Measurements from ENCODE around the gene RBM6. TPM values are rescaled to one million over a fixed set of nuclear protein-coding genes. Genes with fewer than 3 reads are reported as not detected.

Gene RBM6
- total and polyA plus RNA-seq, 9 of the 15 experiments (the other 6 are each of a cell fraction or from before 2014, with no cell fraction given), result 19.9 to 82.2 (median 57.8) TPM

DNA sequence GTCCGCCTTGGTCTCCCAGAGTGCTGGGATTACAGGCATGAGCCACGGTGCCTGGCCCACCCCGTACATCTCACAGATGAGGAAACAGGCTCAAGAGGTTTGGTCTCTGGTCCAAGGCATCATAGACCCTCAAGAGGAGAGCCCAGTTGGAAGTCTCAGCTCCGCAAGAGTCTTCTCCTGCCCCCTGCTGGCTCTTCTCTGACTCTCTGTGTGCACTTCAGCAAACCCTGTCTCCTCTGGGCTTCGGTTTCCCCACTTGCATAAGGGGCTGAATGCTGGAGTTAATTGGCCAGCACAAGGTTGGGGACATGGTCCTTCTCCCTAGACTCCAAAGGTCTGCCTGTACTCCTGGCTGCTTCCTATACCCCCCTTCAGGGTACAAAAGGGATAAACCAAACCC is 40.1 kb upstream of the RBM6 start:
- no peak overlapping the region for H2AFZ ChIP-seq (ENCODE audit: low read depth, low read length)
- ATAC-seq (peak; percentile 36), DNase-seq (ENCODE audit: extremely low read depth in 1 of 4, low spot score in 3 of 4) (peak in 3 of 4 experiments; percentile 27 to 62 (median 40)), FAIRE-seq (no peak)
- intact Hi-C loops (cut with micrococcal nuclease) (loop anchor here (10.0 kb wide), 1 partner anchor 345 kb away; the partner anchor contains the start of gene BSN), in situ Hi-C loops (cut with MboI) (no loop called here)
- BruUV-seq (replicated peaks), result no TSS peak
- CTCF ChIA-PET (ENCODE audit: low intra/inter-chr PET ratio), result no interaction called here
- no peaks in the 10 kb centered on the region for H4K20me1 ChIP-seq (replicated peaks; ENCODE audit: control insufficient read depth, insufficient read depth, low read length)
- no peak overlapping the region; the same call in 1 of the 2 replicates for H3K4me2 ChIP-seq (ENCODE audit: insufficient read depth, low read length)
- 47% methylated on average over 4 of the region's 5 CpGs for WGBS (ENCODE audit: insufficient coverage, low coverage, missing lambda C conversion rate)
- H3K27ac ChIP-seq (ENCODE audit: extremely low read depth, low read depth, low read length), result no peak overlapping the region
- H3K4me3 ChIP-seq, result no peak overlapping the region
- H3K9ac ChIP-seq (ENCODE audit: insufficient read depth in 1 of 2, low read depth in 2 of 2, low read length in 2 of 2), result 0 out of 4 replicates have a peak overlapping the region, but pooled peaks of 1 of the 2 experiments have one; percentile 48
- H3K79me2 ChIP-seq (ENCODE audit: control insufficient read depth, insufficient read depth, low read length), result peaks cover 16% of the 10 kb centered on the region
- H3K9me3 ChIP-seq (replicated peaks; ENCODE audit: control insufficient read depth, insufficient read depth, low read depth, low read length), result no peaks in the 10 kb centered on the region
- H3K4me1 ChIP-seq (replicated peaks in 1 of 2; ENCODE audit: control insufficient read depth in 2 of 2, insufficient read depth in 2 of 2, low read length in 2 of 2), result peaks cover 9 to 41% of the 10 kb centered on the region in 2 experiments; a peak in 4 of 5 replicates
- H3K36me3 ChIP-seq (ENCODE audit: control insufficient read depth, insufficient read depth, low read length), result peaks cover 4% of the 10 kb centered on the region; the same call in 1 of the 3 replicates
- H3K9me1 ChIP-seq (ENCODE audit: control insufficient read depth, insufficient read depth, low read length), result no peaks in the 10 kb centered on the region
- H3K27me3 ChIP-seq (ENCODE audit: control insufficient read depth in 2 of 2, insufficient read depth in 2 of 2, low read length in 2 of 2), result no peaks in the 10 kb centered on the region
- POLR2A ChIA-PET, result interaction anchor here (0.6 to 1.3 kb wide), 4 partner anchors 9 to 304 kb away, joined by 3 to 4 read pairs (median 4); no protein-coding TSS in a partner anchor
- TF ChIP-seq, protein P1, sequence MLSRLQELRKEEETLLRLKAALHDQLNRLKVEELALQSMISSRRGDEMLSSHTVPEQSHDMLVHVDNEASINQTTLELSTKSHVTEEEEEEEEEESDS (CRISPR knock-in tag; IDR thresholded peaks at IDR 0.05), result no peak
- TF ChIP-seq ARID2 (IDR thresholded peaks at IDR 0.05) (no peak), CXXC5 (CRISPR knock-in tag; IDR thresholded peaks at IDR 0.05) (no peak), RAD21 (CRISPR knock-in tag; conservative IDR thresholded peaks at IDR 0.05 in 1 of 2, IDR thresholded peaks at IDR 0.05 in 1 of 2) (peak in 1 of 2 experiments; percentile 53; a peak in 2 of 4 replicates), LEF1 (IDR thresholded peaks at IDR 0.05) (no peak)
- TF ChIP-seq, protein P2, sequence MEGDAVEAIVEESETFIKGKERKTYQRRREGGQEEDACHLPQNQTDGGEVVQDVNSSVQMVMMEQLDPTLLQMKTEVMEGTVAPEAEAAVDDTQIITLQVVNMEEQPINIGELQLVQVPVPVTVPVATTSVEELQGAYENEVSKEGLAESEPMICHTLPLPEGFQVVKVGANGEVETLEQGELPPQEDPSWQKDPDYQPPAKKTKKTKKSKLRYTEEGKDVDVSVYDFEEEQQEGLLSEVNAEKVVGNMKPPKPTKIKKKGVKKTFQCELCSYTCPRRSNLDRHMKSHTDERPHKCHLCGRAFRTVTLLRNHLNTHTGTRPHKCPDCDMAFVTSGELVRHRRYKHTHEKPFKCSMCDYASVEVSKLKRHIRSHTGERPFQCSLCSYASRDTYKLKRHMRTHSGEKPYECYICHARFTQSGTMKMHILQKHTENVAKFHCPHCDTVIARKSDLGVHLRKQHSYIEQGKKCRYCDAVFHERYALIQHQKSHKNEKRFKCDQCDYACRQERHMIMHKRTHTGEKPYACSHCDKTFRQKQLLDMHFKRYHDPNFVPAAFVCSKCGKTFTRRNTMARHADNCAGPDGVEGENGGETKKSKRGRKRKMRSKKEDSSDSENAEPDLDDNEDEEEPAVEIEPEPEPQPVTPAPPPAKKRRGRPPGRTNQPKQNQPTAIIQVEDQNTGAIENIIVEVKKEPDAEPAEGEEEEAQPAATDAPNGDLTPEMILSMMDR (IDR thresholded peaks at IDR 0.05 in 2 of 3, conservative IDR thresholded peaks at IDR 0.05 in 1 of 3; ENCODE audit: insufficient read depth in 2 of 3, low read depth in 1 of 3, low read length in 3 of 3), result peak; percentile 58 to 63 (median 58)
- TF ChIP-seq, protein P3, sequence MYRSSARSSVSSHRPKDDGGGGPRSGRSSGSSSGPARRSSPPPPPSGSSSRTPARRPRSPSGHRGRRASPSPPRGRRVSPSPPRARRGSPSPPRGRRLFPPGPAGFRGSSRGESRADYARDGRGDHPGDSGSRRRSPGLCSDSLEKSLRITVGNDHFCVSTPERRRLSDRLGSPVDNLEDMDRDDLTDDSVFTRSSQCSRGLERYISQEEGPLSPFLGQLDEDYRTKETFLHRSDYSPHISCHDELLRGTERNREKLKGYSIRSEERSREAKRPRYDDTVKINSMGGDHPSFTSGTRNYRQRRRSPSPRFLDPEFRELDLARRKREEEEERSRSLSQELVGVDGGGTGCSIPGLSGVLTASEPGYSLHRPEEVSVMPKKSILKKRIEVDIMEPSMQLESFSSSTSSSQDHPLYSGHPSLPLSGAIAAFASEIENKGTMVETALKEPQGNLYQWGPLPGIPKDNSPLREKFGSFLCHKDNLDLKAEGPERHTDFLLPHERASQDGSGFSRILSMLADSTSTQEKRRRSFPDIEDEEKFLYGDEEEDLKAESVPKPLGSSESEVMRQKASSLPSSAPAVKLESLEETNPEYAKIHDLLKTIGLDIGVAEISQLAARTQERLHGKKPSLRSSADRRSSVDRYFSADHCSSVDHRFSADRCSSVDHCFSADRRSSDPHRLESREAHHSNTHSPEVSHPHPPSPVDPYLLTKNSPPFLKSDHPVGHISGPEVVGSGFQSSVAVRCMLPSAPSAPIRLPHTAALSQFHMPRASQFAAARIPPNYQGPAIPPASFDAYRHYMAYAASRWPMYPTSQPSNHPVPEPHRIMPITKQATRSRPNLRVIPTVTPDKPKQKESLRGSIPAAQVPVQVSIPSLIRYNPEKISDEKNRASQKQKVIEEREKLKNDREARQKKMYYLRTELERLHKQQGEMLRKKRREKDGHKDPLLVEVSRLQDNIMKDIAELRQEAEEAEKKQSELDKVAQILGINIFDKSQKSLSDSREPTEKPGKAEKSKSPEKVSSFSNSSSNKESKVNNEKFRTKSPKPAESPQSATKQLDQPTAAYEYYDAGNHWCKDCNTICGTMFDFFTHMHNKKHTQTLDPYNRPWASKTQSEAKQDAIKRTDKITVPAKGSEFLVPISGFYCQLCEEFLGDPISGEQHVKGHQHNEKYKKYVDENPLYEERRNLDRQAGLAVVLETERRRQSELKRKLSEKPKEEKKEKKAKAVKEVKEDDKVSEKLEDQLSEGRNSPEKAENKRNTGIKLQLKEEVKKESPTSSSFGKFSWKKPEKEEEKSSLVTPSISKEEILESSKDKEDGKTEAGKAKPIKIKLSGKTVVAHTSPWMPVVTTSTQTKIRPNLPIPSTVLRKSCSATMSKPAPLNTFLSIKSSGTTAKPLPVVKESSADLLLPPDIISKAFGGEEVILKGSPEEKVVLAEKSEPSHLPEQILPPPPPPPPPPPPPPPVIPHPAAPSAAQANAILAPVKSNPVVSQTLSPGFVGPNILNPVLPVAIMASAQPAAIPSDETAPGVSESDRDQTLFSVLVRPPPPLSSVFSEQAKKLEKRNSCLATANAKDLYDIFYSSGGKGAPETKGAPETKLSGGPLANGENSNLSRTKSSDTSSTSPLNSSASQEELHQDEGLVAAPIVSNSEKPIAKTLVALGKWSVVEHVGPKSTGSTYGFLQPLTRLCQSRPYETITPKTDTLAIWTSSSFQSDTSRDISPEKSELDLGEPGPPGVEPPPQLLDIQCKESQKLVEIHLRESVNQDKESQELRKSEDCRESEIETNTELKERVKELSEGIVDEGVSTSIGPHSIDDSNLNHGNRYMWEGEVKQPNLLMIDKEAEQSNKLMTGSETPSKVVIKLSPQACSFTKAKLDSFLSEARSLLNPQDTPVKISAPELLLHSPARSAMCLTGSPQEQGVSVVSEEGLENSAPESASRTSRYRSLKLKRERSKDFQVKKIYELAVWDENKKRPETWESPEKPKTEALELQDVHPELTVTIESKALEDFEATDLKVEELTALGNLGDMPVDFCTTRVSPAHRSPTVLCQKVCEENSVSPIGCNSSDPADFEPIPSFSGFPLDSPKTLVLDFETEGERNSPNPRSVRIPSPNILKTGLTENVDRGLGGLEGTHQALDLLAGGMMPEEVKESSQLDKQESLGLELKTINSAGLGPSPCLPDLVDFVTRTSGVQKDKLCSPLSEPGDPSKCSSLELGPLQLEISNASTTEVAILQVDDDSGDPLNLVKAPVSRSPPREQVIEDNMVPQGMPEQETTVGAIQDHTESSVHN (IDR thresholded peaks at IDR 0.05; ENCODE audit: borderline replicate concordance in 1 of 2, low read depth in 1 of 2), result no peak
